Inflammatory macrophage treated with lipopolysaccharide for 4 hours (primary cell): Measurements from ENCODE around the gene PAM16.

Experiments
- DNase-seq: peaks from one replicate; pipeline ENCODE4 v3.0.0-alpha.2; 2020

Gene PAM16

GRCh38 chr16:4293181-4293716 is 57.9 kb downstream of the PAM16 start:
- no peak for DNase-seq

- no peak for DNase-seq
These were observed 59.4 kb downstream of the PAM16 start for GRCh38 chr16:4291699-4292098.
